ENCODE results near the gene BPGM.
"Not testable (repeated sequence)": the region's sequence is repeated elsewhere in the genome, so short reads cannot be mapped to it uniquely, and the experiment has no call there.

The BPGM gene

DNA sequence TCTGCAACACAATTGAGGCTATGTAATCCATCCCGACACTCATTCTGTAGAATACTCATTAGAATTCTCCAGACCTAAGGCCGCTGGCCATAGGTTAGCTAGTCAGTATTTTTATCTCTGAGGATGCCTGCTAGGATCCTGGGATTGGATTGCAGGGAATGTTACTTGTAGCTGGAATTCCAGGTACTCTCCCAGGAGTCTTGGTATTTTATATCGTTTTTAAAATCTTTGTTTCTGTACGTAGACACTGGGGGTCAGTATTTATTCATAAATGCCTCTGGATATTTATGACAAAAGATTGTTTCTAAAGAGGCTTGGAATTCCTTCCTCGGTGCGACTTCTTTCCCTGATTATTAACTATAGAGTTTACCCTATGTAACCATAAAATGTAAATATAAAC lies 40.1 kb downstream of the BPGM start:
- no peak overlapping the region for H3K4me3 ChIP-seq (ENCODE audit: low read depth, low read length)
- TF ChIP-seq, protein P1, sequence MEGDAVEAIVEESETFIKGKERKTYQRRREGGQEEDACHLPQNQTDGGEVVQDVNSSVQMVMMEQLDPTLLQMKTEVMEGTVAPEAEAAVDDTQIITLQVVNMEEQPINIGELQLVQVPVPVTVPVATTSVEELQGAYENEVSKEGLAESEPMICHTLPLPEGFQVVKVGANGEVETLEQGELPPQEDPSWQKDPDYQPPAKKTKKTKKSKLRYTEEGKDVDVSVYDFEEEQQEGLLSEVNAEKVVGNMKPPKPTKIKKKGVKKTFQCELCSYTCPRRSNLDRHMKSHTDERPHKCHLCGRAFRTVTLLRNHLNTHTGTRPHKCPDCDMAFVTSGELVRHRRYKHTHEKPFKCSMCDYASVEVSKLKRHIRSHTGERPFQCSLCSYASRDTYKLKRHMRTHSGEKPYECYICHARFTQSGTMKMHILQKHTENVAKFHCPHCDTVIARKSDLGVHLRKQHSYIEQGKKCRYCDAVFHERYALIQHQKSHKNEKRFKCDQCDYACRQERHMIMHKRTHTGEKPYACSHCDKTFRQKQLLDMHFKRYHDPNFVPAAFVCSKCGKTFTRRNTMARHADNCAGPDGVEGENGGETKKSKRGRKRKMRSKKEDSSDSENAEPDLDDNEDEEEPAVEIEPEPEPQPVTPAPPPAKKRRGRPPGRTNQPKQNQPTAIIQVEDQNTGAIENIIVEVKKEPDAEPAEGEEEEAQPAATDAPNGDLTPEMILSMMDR (IDR thresholded peaks at IDR 0.05; ENCODE audit: low read depth, low read length, missing control alignments): peak; percentile 19
- DNase-seq (ENCODE audit: low read depth): no peak
- in situ Hi-C loops (cut with HindIII; ENCODE audit: low sequenced_read_pairs): no loop called here

DNA sequence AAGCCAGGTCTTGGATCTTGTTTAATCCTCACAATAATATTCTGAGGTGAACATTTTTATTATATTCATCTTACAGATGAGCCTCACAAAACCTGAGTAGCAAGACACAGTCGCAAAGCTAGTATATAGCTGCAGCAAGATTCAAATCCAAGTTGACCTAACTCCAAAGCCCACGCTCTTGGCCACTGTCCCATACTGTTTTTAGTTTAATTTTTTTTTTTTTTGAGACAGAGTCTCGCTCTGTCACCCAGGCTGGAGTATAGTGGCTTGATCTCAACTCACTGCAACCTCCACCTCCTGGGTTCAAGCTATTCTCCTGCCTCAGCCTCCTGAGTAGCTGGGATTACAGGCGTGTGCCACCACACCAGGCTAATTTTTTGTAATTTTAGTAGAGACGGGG lies 42.9 kb downstream of the BPGM start:
- H3K4me3 ChIP-seq (ENCODE audit: low read depth, low read length); DNase-seq (ENCODE audit: low read depth); in situ Hi-C loops (cut with HindIII; ENCODE audit: low sequenced_read_pairs): not testable (repeated sequence)

DNA sequence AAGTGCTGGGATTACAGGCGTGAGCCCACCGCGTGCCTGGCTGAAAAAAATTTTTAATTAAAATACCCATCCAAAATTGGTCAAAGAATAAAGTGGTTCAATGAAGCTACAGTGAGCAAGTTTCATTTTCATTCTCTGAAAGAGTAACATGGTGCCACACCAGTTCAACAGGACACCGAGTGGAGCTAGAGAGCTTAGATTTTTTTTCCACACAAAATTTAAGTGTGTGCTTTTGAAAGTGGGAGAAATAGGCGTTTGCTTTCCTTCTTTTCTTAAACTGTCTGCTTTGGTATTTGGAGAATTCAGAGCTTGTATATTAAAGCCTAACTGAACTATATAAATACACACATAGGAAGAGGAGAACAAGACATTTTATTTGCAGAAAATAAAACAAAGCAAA lies 43.4 kb downstream of the BPGM start:
- no peak overlapping the region for H3K4me3 ChIP-seq (ENCODE audit: low read depth, low read length)
- in situ Hi-C loops (cut with HindIII; ENCODE audit: low sequenced_read_pairs): loop anchor here (10.0 kb wide), 1 partner anchor 255 kb away; no protein-coding TSS in a partner anchor
- TF ChIP-seq, protein P1 (IDR thresholded peaks at IDR 0.05; ENCODE audit: low read depth, low read length, missing control alignments): peak; percentile 64
- no peak for DNase-seq (ENCODE audit: low read depth)

DNA sequence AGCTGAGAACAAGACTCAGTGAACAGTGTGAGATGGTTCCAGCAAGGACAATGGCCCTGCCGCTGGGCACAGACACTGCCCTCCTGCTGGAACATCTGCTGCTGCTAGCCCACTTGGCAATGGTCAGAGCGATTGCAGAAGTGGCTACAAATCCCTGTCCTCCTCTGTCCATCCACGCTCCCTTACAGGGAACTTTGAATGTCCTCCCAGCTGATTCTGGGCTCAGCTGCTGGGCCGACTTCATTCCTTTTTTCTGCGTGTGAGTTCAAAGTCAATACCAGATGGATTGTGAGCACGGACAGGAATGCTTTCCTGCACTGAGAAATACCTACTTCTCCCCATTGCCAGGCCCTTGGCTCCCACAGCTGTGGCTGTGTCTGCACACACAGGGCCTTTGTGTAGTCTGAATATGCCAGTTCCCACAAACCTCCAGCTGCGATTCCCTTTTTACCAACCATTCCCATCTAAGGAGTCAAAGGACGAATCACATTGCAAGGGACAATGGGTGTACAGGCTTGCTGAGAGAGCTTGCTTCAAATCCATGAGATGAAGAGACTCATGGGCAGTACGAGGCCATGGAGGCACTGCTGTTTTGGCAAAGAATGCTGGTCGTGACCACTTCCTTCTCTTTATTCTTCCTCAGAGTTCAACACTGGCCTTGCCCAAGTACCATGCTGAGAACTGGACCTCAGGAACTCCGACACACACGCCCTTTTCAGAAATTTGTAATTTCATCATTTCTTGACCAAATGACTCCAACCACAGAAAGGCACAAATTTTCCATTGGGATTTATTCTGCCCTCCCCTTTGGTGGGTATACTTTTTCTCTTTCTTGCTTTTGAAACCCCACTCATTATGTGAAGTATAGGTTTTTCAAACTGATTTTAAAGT lies 44.2 kb downstream of the BPGM start:
- DNase-seq (ENCODE audit: low read depth): peak; percentile 71
- in situ Hi-C loops (cut with HindIII; ENCODE audit: low sequenced_read_pairs): loop anchor here (10.0 kb wide), 1 partner anchor 254 kb away; no protein-coding TSS in a partner anchor
- TF ChIP-seq, protein P1 (IDR thresholded peaks at IDR 0.05; ENCODE audit: low read depth, low read length, missing control alignments): no peak
- no peak overlapping the region for H3K4me3 ChIP-seq (ENCODE audit: low read depth, low read length)

- in situ Hi-C loops (cut with HindIII; ENCODE audit: low sequenced_read_pairs): loop anchor here (10.0 kb wide), 1 partner anchor 253 kb away; no protein-coding TSS in a partner anchor
- TF ChIP-seq, protein P1 (IDR thresholded peaks at IDR 0.05; ENCODE audit: low read depth, low read length, missing control alignments): no peak
- DNase-seq (ENCODE audit: low read depth): peak; percentile 72
- H3K4me3 ChIP-seq (ENCODE audit: low read depth, low read length): no peak overlapping the region
Observed at GRCh38 chr7:134691546-134692343, 45.1 kb downstream of the BPGM start.

DNA sequence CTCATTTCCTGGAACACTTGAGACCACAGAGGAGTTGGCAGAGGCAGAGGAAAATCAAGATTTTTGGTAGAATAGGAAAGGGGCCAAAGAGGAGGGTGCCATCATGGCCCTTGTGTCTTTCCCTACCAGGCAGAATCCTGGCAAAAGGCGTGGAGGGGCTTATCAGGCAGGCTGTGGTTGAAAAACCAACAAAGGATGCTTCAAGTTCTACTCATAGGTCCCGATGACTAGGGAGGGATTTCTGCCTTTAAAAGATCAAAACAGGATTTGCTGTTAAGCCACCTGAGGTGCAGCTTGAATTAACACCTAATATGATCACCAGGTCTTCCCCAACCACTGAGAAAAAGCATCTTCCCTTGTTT lies 45.7 kb downstream of the BPGM start:
- TF ChIP-seq, protein P1 (IDR thresholded peaks at IDR 0.05; ENCODE audit: low read depth, low read length, missing control alignments): no peak
- in situ Hi-C loops (cut with HindIII; ENCODE audit: low sequenced_read_pairs): loop anchor here (10.0 kb wide), 1 partner anchor 252 kb away; no protein-coding TSS in a partner anchor
- no peak overlapping the region for H3K4me3 ChIP-seq (ENCODE audit: low read depth, low read length)
- DNase-seq (ENCODE audit: low read depth): no peak

Data from astrocyte of the cerebellum (primary cell).